A549 (cell line): ENCODE results near the gene IFI44L.

Source experiments
- BHLHE40 ChIP-seq: IDR thresholded peaks from 2 replicates; pipeline ENCODE4 v1.6.1; 2012; ENCODE audit warnings: low read depth, low read length, inconsistent platforms
- POLR2AphosphoS2 ChIP-seq: conservative IDR thresholded peaks from 2 replicates; pipeline ENCODE4 v1.6.1; 2012; ENCODE audit warnings: low read length, improper control_type of control experiment, inconsistent platforms
- TFCP2L1 ChIP-seq: fragments of 250-450 bp; sonication (Bioruptor Pico); IDR thresholded peaks from 2 replicates; pipeline ENCODE4 v1.5.0; 2021; ENCODE audit warnings: mild to moderate bottlenecking
- TF ChIP-seq, protein P1 (sequence below): fragments of >200 bp; sonication (Bioruptor Twin); formaldehyde crosslinking; IDR thresholded peaks from 3 replicates; pipeline ENCODE4 v1.5.1; 2016
- TF ChIP-seq, protein P2 (sequence below): fragments of 150-350 bp; IDR thresholded peaks from 2 replicates; pipeline ENCODE4 v1.6.1; 2014; ENCODE audit warnings: low read depth, mild to moderate bottlenecking, low read length

DNA sequence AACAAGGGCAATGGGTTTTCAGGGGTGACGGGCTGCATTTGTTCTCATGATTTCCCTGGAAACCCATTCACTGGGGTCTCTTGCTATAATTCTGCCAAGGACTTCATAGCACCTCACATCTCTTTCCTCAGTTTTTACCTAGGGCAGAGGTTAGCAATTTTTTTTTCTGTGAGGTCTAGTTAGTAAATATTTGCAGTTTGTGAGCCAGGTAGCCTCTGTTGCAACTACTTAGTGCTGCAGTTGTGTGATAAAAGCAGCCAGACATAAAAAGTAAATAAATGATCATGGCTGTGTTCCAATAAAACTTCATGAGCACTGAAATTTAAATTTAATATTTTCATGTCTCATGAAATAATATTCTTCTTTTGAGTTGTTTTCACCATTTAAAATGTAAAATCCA is 67.1 kb downstream of the IFI44L start:
- TF ChIP-seq, protein P1, sequence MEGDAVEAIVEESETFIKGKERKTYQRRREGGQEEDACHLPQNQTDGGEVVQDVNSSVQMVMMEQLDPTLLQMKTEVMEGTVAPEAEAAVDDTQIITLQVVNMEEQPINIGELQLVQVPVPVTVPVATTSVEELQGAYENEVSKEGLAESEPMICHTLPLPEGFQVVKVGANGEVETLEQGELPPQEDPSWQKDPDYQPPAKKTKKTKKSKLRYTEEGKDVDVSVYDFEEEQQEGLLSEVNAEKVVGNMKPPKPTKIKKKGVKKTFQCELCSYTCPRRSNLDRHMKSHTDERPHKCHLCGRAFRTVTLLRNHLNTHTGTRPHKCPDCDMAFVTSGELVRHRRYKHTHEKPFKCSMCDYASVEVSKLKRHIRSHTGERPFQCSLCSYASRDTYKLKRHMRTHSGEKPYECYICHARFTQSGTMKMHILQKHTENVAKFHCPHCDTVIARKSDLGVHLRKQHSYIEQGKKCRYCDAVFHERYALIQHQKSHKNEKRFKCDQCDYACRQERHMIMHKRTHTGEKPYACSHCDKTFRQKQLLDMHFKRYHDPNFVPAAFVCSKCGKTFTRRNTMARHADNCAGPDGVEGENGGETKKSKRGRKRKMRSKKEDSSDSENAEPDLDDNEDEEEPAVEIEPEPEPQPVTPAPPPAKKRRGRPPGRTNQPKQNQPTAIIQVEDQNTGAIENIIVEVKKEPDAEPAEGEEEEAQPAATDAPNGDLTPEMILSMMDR = no peak
- TF ChIP-seq TFCP2L1 (no peak), BHLHE40 (no peak), POLR2AphosphoS2 (no peak)
- TF ChIP-seq, protein P2, sequence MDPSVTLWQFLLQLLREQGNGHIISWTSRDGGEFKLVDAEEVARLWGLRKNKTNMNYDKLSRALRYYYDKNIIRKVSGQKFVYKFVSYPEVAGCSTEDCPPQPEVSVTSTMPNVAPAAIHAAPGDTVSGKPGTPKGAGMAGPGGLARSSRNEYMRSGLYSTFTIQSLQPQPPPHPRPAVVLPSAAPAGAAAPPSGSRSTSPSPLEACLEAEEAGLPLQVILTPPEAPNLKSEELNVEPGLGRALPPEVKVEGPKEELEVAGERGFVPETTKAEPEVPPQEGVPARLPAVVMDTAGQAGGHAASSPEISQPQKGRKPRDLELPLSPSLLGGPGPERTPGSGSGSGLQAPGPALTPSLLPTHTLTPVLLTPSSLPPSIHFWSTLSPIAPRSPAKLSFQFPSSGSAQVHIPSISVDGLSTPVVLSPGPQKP = no peak
